Kidney epithelial cell (primary cell): ENCODE measurements around the gene THSD7A. TPM values are rescaled to one million over a fixed set of nuclear protein-coding genes. Genes with fewer than 3 reads are reported as not detected.

Source experiments
- DNase-seq: peaks from one replicate; pipeline ENCODE4 v3.0.0-alpha.2; 2010; ENCODE audit warnings: low read depth
- H3K27me3 ChIP-seq: 2 replicates; pipeline ENCODE4 v1.6.0; 2011; ENCODE audit warnings: low read length; ENCODE audit not compliant: control insufficient read depth, insufficient read depth
- H3K36me3 ChIP-seq: 2 replicates; pipeline ENCODE4 v1.5.1; 2011; ENCODE audit warnings: low read length; ENCODE audit not compliant: control insufficient read depth, insufficient read depth
- H3K4me3 ChIP-seq: 2 replicates; pipeline ENCODE4 v1.5.1; 2011; ENCODE audit warnings: low read depth, mild to moderate bottlenecking, control low read depth, low read length
- total RNA-seq: library from RNA; depleted of rRNA; stranded (reverse); fragments of >200 nt; gene quantifications from 2 replicates; pipeline ENCODE4 v1.2.3, GENCODE V29; 2015
- TF ChIP-seq, protein P1 (sequence below): IDR thresholded peaks from 2 replicates; pipeline ENCODE4 v1.5.1; 2011; ENCODE audit warnings: mild to moderate bottlenecking, moderate library complexity, low read length, control low read depth, inconsistent platforms; ENCODE audit not compliant: insufficient read depth, poor library complexity, severe bottlenecking

THSD7A gene
- total RNA-seq, 1 donor from 2014 or later: 27.3 TPM

DNA sequence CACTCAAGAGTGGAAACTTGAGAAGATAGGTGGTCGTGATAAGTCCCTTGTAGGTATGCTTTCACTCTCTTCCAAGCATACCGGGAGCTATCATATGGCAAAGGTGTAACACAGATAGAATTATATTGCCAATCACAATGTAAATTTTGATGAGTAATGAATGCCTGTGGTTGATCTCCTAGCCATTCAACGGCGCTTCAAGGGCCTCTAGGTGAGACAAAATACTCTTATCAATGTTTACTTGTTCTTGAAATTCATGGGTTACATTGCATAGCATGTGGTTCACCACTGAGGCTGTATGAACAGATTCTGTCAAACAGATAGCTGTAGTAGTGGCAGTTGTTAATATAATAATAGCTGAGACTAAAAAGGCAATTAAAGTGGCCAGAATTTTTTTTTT, 82.4 kb downstream of the THSD7A start:
- TF ChIP-seq, protein P1, sequence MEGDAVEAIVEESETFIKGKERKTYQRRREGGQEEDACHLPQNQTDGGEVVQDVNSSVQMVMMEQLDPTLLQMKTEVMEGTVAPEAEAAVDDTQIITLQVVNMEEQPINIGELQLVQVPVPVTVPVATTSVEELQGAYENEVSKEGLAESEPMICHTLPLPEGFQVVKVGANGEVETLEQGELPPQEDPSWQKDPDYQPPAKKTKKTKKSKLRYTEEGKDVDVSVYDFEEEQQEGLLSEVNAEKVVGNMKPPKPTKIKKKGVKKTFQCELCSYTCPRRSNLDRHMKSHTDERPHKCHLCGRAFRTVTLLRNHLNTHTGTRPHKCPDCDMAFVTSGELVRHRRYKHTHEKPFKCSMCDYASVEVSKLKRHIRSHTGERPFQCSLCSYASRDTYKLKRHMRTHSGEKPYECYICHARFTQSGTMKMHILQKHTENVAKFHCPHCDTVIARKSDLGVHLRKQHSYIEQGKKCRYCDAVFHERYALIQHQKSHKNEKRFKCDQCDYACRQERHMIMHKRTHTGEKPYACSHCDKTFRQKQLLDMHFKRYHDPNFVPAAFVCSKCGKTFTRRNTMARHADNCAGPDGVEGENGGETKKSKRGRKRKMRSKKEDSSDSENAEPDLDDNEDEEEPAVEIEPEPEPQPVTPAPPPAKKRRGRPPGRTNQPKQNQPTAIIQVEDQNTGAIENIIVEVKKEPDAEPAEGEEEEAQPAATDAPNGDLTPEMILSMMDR: no peak
- Histone ChIP-seq H3K4me3 (no peak overlapping the region), H3K27me3 (no peaks in the 10 kb centered on the region), H3K36me3 (no peaks in the 10 kb centered on the region)
- DNase-seq: no peak

DNA sequence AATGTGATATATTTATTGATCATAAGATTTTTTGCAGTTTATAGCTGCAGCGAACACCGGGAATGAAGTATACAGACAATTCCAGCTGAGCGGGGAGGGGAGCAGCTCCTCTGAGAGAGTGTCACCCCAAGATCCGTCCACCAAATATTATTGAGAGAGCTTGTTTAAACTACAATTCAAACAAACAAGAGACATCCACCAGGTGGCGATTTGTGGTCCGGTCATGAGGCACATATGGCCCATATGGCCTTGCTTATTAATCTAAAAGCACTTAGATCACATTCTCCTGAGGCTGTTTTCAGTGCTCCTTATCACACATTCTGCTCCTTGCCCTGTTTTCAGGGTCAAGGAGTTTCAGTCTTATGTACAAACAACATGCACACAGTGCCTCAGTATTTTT, 83.1 kb downstream of the THSD7A start:
- TF ChIP-seq, protein P1: no peak
- H3K4me3 ChIP-seq: no peak overlapping the region
- no peaks in the 10 kb centered on the region for H3K36me3 ChIP-seq
- H3K27me3 ChIP-seq: no peaks in the 10 kb centered on the region
- DNase-seq: no peak

DNA sequence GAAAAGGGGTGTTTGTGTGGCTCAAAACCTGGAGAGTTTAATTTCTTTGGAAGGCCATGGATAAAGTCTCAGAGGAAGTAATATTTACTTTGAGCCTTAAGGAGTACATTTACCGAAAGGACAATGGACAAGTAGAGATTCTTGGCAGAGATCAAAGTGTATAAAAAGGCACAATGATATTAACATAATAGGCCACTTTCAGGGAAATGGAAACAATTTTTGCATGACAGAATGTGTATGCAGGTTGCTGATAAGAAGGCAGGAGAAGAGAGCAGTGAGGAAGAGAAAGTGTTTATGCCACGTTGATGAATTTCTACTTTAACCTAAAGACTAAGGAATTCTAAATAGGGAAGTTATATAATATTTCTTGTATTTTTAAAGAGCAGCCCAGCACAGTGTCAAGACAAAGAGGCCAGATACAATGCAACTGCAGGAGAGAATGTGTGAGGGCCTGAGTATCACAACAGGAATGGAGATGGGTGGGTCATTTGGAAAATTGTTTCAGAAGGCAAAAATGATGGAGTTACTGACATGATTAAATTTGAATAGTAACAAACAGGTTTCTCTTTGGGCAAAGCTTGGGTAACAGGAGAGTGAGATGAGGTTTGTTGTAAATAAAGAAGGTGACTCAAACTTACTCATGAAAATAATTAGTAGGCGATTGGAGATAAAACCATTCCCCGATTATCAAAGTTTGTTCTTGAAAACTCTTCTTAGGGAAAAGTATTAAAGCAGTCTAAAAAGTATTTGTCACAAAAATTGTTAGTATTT, 84.1 kb downstream of the THSD7A start:
- Histone ChIP-seq H3K4me3 (no peak overlapping the region), H3K36me3 (no peaks in the 10 kb centered on the region), H3K27me3 (no peaks in the 10 kb centered on the region)
- DNase-seq: no peak
- TF ChIP-seq, protein P1: no peak

DNA sequence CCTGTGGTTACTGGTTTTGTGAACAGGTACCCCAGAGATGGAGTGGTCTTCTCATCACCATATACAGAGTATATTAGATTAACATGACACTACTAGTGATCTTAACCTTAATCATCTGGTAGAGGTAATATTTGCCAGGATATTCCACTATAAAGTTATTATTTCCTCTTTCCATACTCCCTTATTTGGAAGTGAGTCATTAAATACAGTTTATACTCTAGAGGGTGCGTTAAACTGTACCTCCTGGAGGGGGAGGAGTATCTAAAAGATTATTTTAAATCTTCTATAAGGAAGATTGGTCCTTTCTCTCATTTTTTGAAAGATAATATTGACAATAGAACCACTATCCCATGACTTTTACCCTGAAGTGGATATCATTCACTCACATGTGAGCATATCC, 85.4 kb downstream of the THSD7A start:
- TF ChIP-seq, protein P1: no peak
- no peak overlapping the region for H3K4me3 ChIP-seq
- no peaks in the 10 kb centered on the region for H3K27me3 ChIP-seq
- H3K36me3 ChIP-seq: no peaks in the 10 kb centered on the region
- DNase-seq: no peak

DNA sequence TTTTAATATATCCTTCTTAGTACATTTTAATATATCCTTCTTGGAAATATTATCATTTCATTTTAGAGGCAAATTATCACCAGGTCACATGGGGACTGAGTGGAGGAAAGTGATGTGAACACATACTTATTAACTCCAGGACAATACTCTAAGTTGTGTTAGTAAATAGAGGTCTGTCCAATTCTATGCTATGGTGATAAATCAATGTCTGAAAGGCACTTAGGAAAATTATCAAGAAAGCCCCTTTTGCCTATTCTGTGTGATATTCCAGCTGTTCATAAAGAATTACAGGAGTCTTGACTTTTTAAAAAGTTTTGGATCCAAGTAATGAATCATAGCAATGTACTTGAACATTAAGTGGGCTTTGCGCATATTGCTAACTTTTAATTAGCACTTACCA, 88.5 kb downstream of the THSD7A start:
- TF ChIP-seq, protein P1: no peak
- H3K36me3 ChIP-seq: no peaks in the 10 kb centered on the region
- H3K4me3 ChIP-seq: no peak overlapping the region
- no peak for DNase-seq
- no peaks in the 10 kb centered on the region for H3K27me3 ChIP-seq

DNA sequence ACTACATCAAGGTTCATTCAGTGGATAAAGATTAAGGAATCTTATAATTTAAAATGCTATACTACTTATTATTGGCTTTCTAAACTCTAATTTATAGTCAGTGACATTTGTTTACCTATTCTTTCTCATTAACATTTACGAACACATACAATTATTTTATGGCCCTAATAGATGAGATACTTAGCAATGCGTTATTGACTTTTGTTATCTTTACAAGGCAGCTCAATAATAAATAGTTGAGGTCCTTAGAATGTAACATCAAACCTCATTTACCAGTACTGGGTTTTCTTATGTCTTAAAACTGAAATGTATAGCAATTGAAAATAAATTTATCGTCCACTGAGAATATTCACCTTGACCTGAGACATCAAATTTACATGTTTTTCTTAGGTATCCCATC, 89.0 kb downstream of the THSD7A start:
- H3K4me3 ChIP-seq: no peak overlapping the region
- DNase-seq: no peak
- no peaks in the 10 kb centered on the region for H3K27me3 ChIP-seq
- TF ChIP-seq, protein P1: no peak
- H3K36me3 ChIP-seq: no peaks in the 10 kb centered on the region
